ENCODE results near the gene MSRB3. TPM values are rescaled to one million over a fixed set of nuclear protein-coding genes. Genes with fewer than 3 reads are reported as not detected.
"Not testable (repeated sequence)": the region's sequence is repeated elsewhere in the genome, so short reads cannot be mapped to it uniquely, and the experiment has no call there.

The MSRB3 gene
- total RNA-seq, 2 experiments from 2014 or later: 0.12 TPM; not detected in 1

GRCh38 chr12:65308601-65309071, 30.2 kb downstream of the MSRB3 start:
- intact Hi-C loops (cut with DNase I, micrococcal nuclease): loop anchor here (5.0 kb wide), 3 partner anchors 674 to 799 kb away; no protein-coding TSS in a partner anchor
- POLR2A ChIA-PET: no interaction called here
- Mint-ChIP-seq H3K4me3 (no peak overlapping the region), H3K27me3 (peaks cover 9% of the 10 kb centered on the region), H3K9me3 (ENCODE audit: low read depth) (no peaks in the 10 kb centered on the region), H3K27ac (no peak overlapping the region), H3K4me1 (peaks cover 7% of the 10 kb centered on the region), H3K36me3 (ENCODE audit: low read depth) (no peaks in the 10 kb centered on the region)
- DNase-seq: no peak
- ATAC-seq: no peak
- CTCF ChIA-PET: no interaction called here

GRCh38 chr12:65311260-65311659, 32.8 kb downstream of the MSRB3 start:
- H3K27ac Mint-ChIP-seq: no peak overlapping the region
- intact Hi-C loops (cut with DNase I, micrococcal nuclease): loop anchor here in 1 of 2 experiments (5.0 kb wide), 1 partner anchor 796 kb away; no protein-coding TSS in a partner anchor

GRCh38 chr12:65313719-65314317, 35.3 kb downstream of the MSRB3 start:
- ChIA-PET POLR2A (no interaction called here), CTCF (interaction anchor here (0.6 kb wide), 1 partner anchor 382 kb away, joined by 4 read pairs; no protein-coding TSS in a partner anchor)
- no peak overlapping the region for H3K4me3 Mint-ChIP-seq
- no peak for ATAC-seq
- intact Hi-C loops (cut with DNase I, micrococcal nuclease): loop anchor here in 1 of 2 experiments (5.0 kb wide), 1 partner anchor 793 kb away; no protein-coding TSS in a partner anchor
- no peaks in the 10 kb centered on the region for H3K4me1 Mint-ChIP-seq
- H3K27me3 Mint-ChIP-seq: no peaks in the 10 kb centered on the region
- no peaks in the 10 kb centered on the region for H3K9me3 Mint-ChIP-seq (ENCODE audit: low read depth)
- no peaks in the 10 kb centered on the region for H3K36me3 Mint-ChIP-seq (ENCODE audit: low read depth)
- no peak for DNase-seq
- no peak overlapping the region for H3K27ac Mint-ChIP-seq

More at GRCh38 chr12:65311260-65311659, 32.8 kb downstream of the MSRB3 start:
- ChIA-PET CTCF (interaction anchor here (1.4 kb wide), 1 partner anchor 10 kb away, joined by 3 read pairs; no protein-coding TSS in a partner anchor), POLR2A (no interaction called here)
- Mint-ChIP-seq H3K4me1 (peaks cover 7% of the 10 kb centered on the region), H3K9me3 (ENCODE audit: low read depth) (no peaks in the 10 kb centered on the region), H3K36me3 (ENCODE audit: low read depth) (no peaks in the 10 kb centered on the region), H3K27me3 (peaks cover 4% of the 10 kb centered on the region), H3K4me3 (no peak overlapping the region)
- ATAC-seq (no peak), DNase-seq (no peak)

GRCh38 chr12:65315238-65315637, 36.8 kb downstream of the MSRB3 start:
- H3K27ac Mint-ChIP-seq; H3K27me3 Mint-ChIP-seq; ATAC-seq; intact Hi-C loops (cut with DNase I, micrococcal nuclease); POLR2A ChIA-PET; H3K9me3 Mint-ChIP-seq (ENCODE audit: low read depth); H3K4me1 Mint-ChIP-seq; DNase-seq; H3K4me3 Mint-ChIP-seq; H3K36me3 Mint-ChIP-seq (ENCODE audit: low read depth): not testable (repeated sequence)
- CTCF ChIA-PET: interaction anchor here (0.6 to 1.0 kb wide), 2 partner anchors 168 to 288 kb away, joined by 3 read pairs; no protein-coding TSS in a partner anchor

- no peak for DNase-seq
- ATAC-seq: no peak
- intact Hi-C loops (cut with DNase I, micrococcal nuclease): no loop called here
- no peak overlapping the region for H3K4me3 Mint-ChIP-seq
- no peak overlapping the region for H3K27ac Mint-ChIP-seq
- peaks cover 6% of the 10 kb centered on the region for H3K27me3 Mint-ChIP-seq
- H3K4me1 Mint-ChIP-seq: no peaks in the 10 kb centered on the region
- POLR2A ChIA-PET: no interaction called here
- H3K9me3 Mint-ChIP-seq (ENCODE audit: low read depth): no peaks in the 10 kb centered on the region
- H3K36me3 Mint-ChIP-seq (ENCODE audit: low read depth): no peaks in the 10 kb centered on the region
- CTCF ChIA-PET: no interaction called here
Measured at GRCh38 chr12:65318186-65318685, 39.8 kb downstream of the MSRB3 start.

GRCh38 chr12:65319688-65320200, 41.3 kb downstream of the MSRB3 start:
- intact Hi-C loops (cut with DNase I, micrococcal nuclease): no loop called here
- H3K36me3 Mint-ChIP-seq (ENCODE audit: low read depth): no peaks in the 10 kb centered on the region
- peaks cover 8% of the 10 kb centered on the region for H3K27me3 Mint-ChIP-seq
- ATAC-seq: no peak
- ChIA-PET POLR2A (no interaction called here), CTCF (no interaction called here)
- no peak overlapping the region for H3K4me3 Mint-ChIP-seq
- no peak overlapping the region for H3K27ac Mint-ChIP-seq
- no peaks in the 10 kb centered on the region for H3K4me1 Mint-ChIP-seq
- H3K9me3 Mint-ChIP-seq (ENCODE audit: low read depth): no peaks in the 10 kb centered on the region
- no peak for DNase-seq

- no peaks in the 10 kb centered on the region for H3K9me3 Mint-ChIP-seq (ENCODE audit: low read depth)
- ATAC-seq (no peak), DNase-seq (no peak)
- H3K36me3 Mint-ChIP-seq (ENCODE audit: low read depth): no peaks in the 10 kb centered on the region
- CTCF ChIA-PET: no interaction called here
- H3K4me1 Mint-ChIP-seq: no peaks in the 10 kb centered on the region
- H3K4me3 Mint-ChIP-seq: no peak overlapping the region
- H3K27ac Mint-ChIP-seq: no peak overlapping the region
- peaks cover 8% of the 10 kb centered on the region for H3K27me3 Mint-ChIP-seq
- POLR2A ChIA-PET: no interaction called here
- intact Hi-C loops (cut with DNase I, micrococcal nuclease): no loop called here
Measured at GRCh38 chr12:65323070-65323469, 44.6 kb downstream of the MSRB3 start.

- Mint-ChIP-seq H3K9me3 (ENCODE audit: low read depth) (no peaks in the 10 kb centered on the region), H3K4me1 (no peaks in the 10 kb centered on the region), H3K36me3 (ENCODE audit: low read depth) (no peaks in the 10 kb centered on the region), H3K27ac (no peak overlapping the region), H3K4me3 (no peak overlapping the region), H3K27me3 (peaks cover 7% of the 10 kb centered on the region)
- no peak for DNase-seq
- CTCF ChIA-PET: interaction anchor here (0.6 kb wide), 1 partner anchor 646 kb away, joined by 3 read pairs; no protein-coding TSS in a partner anchor
- POLR2A ChIA-PET: no interaction called here
- no peak for ATAC-seq
- intact Hi-C loops (cut with DNase I, micrococcal nuclease): no loop called here
Measured at GRCh38 chr12:65324056-65324455, 45.6 kb downstream of the MSRB3 start.

GRCh38 chr12:65324551-65324950, 46.1 kb downstream of the MSRB3 start:
- intact Hi-C loops (cut with DNase I, micrococcal nuclease): no loop called here
- CTCF ChIA-PET: interaction anchor here (0.6 kb wide), 1 partner anchor 647 kb away, joined by 3 read pairs; no protein-coding TSS in a partner anchor
- Mint-ChIP-seq H3K4me1 (no peaks in the 10 kb centered on the region), H3K27ac (no peak overlapping the region), H3K4me3 (no peak overlapping the region), H3K9me3 (ENCODE audit: low read depth) (no peaks in the 10 kb centered on the region), H3K27me3 (peaks cover 6% of the 10 kb centered on the region), H3K36me3 (ENCODE audit: low read depth) (no peaks in the 10 kb centered on the region)
- POLR2A ChIA-PET: no interaction called here
- DNase-seq: no peak
- no peak for ATAC-seq

- Mint-ChIP-seq H3K4me1 (no peaks in the 10 kb centered on the region), H3K27ac (no peak overlapping the region), H3K36me3 (ENCODE audit: low read depth) (no peaks in the 10 kb centered on the region), H3K9me3 (ENCODE audit: low read depth) (no peaks in the 10 kb centered on the region), H3K27me3 (peaks cover 6% of the 10 kb centered on the region), H3K4me3 (no peak overlapping the region)
- CTCF ChIA-PET: no interaction called here
- intact Hi-C loops (cut with DNase I, micrococcal nuclease): no loop called here
- POLR2A ChIA-PET: no interaction called here
- DNase-seq (no peak), ATAC-seq (no peak)
Measured at GRCh38 chr12:65325183-65325582, 46.7 kb downstream of the MSRB3 start.

GRCh38 chr12:65326616-65327015, 48.1 kb downstream of the MSRB3 start:
- CTCF ChIA-PET: interaction anchor here (0.7 kb wide), 2 partner anchors 444 to 506 kb away, joined by 3 read pairs; no protein-coding TSS in a partner anchor
- DNase-seq: no peak
- POLR2A ChIA-PET: no interaction called here

More at GRCh38 chr12:65326616-65327015, 48.1 kb downstream of the MSRB3 start:
- Mint-ChIP-seq H3K27ac (no peak overlapping the region), H3K4me1 (no peaks in the 10 kb centered on the region), H3K36me3 (ENCODE audit: low read depth) (no peaks in the 10 kb centered on the region), H3K9me3 (ENCODE audit: low read depth) (no peaks in the 10 kb centered on the region), H3K4me3 (no peak overlapping the region), H3K27me3 (peaks cover 3% of the 10 kb centered on the region)
- intact Hi-C loops (cut with DNase I, micrococcal nuclease): no loop called here
- no peak for ATAC-seq

All from activated CD4-positive, alpha-beta T cell treated with anti-CD3 and anti-CD28 coated beads for 36 hours (primary cell).